Ovary (tissue), 9 donors: ENCODE results near the gene CGB1. TPM values are rescaled to one million over a fixed set of nuclear protein-coding genes. Genes with fewer than 3 reads are reported as not detected.
"Not testable (repeated sequence)": the region's sequence is repeated elsewhere in the genome, so short reads cannot be mapped to it uniquely, and the experiment has no call there.

Source experiments
- DNase-seq, 5 donors: peaks; one replicate each; pipeline ENCODE4 v3.0.0-alpha.2; 2019 to 2020
- H3K27ac ChIP-seq, 2 donors: fragments of 200-600 bp; one replicate each; pipeline versions ENCODE4 v1.5.1 to v1.8.0; 2019 to 2022
- H3K27me3 ChIP-seq: fragments of 200-600 bp; one replicate; pipeline ENCODE4 v1.8.0; 2022
- H3K36me3 ChIP-seq: fragments of 200-600 bp; sonication (generic); one replicate; pipeline ENCODE4 v1.5.1; 2019
- H3K4me1 ChIP-seq: one replicate; pipeline ENCODE4 v1.8.1; 2013; ENCODE audit warnings: mild to moderate bottlenecking, moderate library complexity; ENCODE audit not compliant: insufficient read depth
- H3K4me3 ChIP-seq: fragments of 200-600 bp; sonication (generic); one replicate; pipeline ENCODE4 v1.5.1; 2017
- H3K9me3 ChIP-seq, 2 donors: fragments of 200-600 bp in 1 of 2; sonication (generic) in 1 of 2; one replicate each; pipeline versions ENCODE4 v1.5.1 to v1.8.1; 2013 to 2019; ENCODE audit warnings: mild to moderate bottlenecking in 1 of 2, moderate library complexity in 1 of 2
- EP300 ChIP-seq: sonication (generic); formaldehyde crosslinking; IDR thresholded peaks from one replicate; pipeline ENCODE4 v1.6.1; 2017; ENCODE audit warnings: antibody characterized with exemption
- POLR2A ChIP-seq: fragments of 450-650 bp; IDR thresholded peaks from one replicate; pipeline ENCODE4 v1.6.1; 2017; ENCODE audit warnings: antibody characterized with exemption, mild to moderate bottlenecking, moderate library complexity
- WGBS, 3 donors: extraction: QIAGEN DNeasy Blood & Tissue Kit in 1 of 3; methylation state at CpG; one replicate each; pipeline versions ENCODE4 v1.1.5 to v1.1.7; 2013 to 2017; 5-methylcytosine and 5-hydroxymethylcytosine counted together
- intact Hi-C, 4 donors: fragments of 100-400 bp; cut with DNase I; formaldehyde crosslinking; loops; one replicate each; pipeline versions ENCODE4 v1.11.0 to v1.15.1; 2022 to 2023
- polyA plus RNA-seq, 2 donors: library from polyadenylated mRNA; stranded (reverse); fragments of 200-250 nt in 1 of 2; fragments of 350-450 nt in 1 of 2; fragmentation: Illumina TruSeq in 1 of 2; extraction: RNeasy Lipid Tissue Mini Kit (QIAGEN cat#74804) in 1 of 2; gene quantifications; one replicate each; pipeline ENCODE4 v1.2.3, GENCODE V29; 2013 to 2014
- total RNA-seq, 7 donors: library from RNA; depleted of rRNA in 2 of 7; stranded (reverse); fragments of >200 nt in 2 of 7; fragmentation: NEBNext Ultra II Directional in 3 of 7; extraction: Animal tissue kit (Norgen Biotek cat#: 25700) in 3 of 7; gene quantifications; one replicate each; pipeline versions ENCODE4 v1.1.0 to v1.2.4, GENCODE V29; 2016 to 2023
- TF ChIP-seq, protein P1 (sequence below), 3 donors: fragments of 450-650 bp in 2 of 3; fragments of 200-600 bp in 1 of 3; IDR thresholded peaks; one replicate each; pipeline versions ENCODE4 v1.5.1 to v1.8.0; 2016 to 2022; ENCODE audit warnings: antibody characterized with exemption in 3 of 3, mild to moderate bottlenecking in 1 of 3
- donor health status: DM: no; HTN: no; CAD: no; lungs with moderate emphysema.
- donor health status: DM: no; HTN: no; CAD: no.
- donor health status: Bipolar disorder and iron deficiency.
- donor health status: DM: yes; HTN: yes; CAD: no.
- donor health status: DM: no; HTN: no; CAD: no.
- donor health status: DM: yes; HTN: yes; CAD: no.

The CGB1 gene
- total and polyA plus RNA-seq, 9 donors = not detected

DNA sequence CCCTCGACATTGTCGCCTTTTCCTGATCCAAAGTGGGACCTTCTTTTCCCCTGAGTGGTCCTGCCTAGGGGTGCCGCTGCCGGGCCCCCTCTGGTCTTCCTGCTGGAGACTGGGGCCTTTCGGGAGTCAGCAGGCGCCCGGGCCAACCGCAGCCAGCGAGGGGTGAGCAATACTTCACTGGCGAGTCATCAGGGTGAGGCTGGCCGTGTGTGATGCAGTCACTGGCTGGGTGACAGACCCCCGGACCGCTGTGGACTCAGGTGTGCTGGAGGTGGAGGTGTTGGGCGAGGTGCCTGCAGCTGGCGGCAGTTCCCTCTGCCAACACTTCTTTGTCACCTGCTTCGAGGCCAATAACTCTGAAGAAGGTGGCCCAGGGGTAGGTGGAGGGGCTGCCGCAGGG is 5.5 kb upstream of the CGB1 start:
- WGBS, 3 donors = 75 to 80% (median 79%) methylated on average over 13 to 17 of the region's 17 CpGs
- TF ChIP-seq EP300 = no peak
- TF ChIP-seq, protein P1, sequence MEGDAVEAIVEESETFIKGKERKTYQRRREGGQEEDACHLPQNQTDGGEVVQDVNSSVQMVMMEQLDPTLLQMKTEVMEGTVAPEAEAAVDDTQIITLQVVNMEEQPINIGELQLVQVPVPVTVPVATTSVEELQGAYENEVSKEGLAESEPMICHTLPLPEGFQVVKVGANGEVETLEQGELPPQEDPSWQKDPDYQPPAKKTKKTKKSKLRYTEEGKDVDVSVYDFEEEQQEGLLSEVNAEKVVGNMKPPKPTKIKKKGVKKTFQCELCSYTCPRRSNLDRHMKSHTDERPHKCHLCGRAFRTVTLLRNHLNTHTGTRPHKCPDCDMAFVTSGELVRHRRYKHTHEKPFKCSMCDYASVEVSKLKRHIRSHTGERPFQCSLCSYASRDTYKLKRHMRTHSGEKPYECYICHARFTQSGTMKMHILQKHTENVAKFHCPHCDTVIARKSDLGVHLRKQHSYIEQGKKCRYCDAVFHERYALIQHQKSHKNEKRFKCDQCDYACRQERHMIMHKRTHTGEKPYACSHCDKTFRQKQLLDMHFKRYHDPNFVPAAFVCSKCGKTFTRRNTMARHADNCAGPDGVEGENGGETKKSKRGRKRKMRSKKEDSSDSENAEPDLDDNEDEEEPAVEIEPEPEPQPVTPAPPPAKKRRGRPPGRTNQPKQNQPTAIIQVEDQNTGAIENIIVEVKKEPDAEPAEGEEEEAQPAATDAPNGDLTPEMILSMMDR (IDR thresholded peaks at IDR 0.05) = no peak
- no peak for TF ChIP-seq POLR2A
- H3K9me3 ChIP-seq = no peaks in the 10 kb centered on the region

DNA sequence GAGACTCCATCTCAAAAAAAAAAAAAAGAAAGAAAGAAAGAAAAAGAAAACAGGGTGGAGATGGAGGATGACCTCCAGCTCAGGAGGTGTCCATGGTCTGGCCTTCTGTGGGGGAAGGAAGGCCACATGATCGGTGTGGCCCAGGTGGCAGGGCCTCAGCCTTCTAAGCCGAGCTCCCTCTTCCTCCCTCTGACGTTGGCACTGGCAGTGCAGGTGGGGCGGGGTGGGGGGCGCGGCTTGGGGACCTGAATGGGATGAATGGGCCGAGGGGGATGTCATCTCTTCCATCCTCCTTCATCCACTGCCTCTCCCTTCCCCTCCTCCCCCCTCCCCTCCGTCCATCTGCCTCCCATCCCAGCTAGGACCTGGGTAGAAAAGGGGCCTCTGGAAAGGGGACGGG is 3.0 kb upstream of the CGB1 start:
- 55 to 69% (median 66%) methylated on average over 9 of the region's 9 CpGs for WGBS, 3 donors
- DNase-seq, H3K4me3 ChIP-seq, H3K9me3 ChIP-seq, intact Hi-C loops, H3K27me3 ChIP-seq, H3K27ac ChIP-seq, H3K4me1 ChIP-seq, H3K36me3 ChIP-seq: not testable (repeated sequence)

More for the DNA sequence above, 5.5 kb upstream of the CGB1 start:
- Histone ChIP-seq H3K27me3 (no peaks in the 10 kb centered on the region), H3K4me3 (no peak overlapping the region), H3K4me1 (no peaks in the 10 kb centered on the region), H3K36me3 (no peaks in the 10 kb centered on the region), H3K27ac (no peak overlapping the region)
- intact Hi-C loops = no loop called here
- no peak for DNase-seq

DNA sequence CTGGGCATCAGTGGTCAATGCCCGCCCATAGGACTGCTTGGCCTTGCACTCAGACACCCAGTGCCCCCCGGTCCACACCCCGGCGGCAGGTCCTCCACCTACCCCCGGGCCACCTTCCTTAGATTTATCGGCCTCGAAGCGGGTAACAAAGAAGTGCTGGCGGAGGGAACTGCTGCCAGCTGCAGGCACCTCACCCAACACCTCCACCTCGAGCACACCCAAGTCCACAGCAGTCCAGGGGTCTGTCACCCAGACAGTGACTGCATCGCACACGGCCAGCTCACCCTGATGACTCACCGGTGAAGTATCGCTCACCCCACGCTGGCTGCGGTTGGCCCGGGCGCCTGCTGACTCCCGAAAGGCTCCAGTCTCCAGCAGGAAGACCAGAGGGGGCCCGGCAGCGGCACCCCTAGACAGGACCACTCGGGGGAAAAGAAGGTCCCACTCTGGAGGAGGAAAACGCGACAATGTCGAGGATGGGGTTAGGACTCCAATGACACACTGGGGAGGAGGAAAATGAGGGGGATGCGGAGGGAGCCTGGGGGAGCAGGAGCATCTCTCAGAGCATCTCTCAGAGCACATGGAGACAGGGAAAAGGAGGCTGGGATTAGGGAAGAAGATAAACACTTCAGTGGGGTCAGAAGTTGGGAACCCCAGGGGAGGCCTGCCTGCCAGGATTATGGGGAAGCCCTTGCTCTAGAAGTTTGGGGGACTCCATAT is 2.0 kb upstream of the CGB1 start:
- H3K27me3 ChIP-seq, H3K4me1 ChIP-seq, intact Hi-C loops, H3K4me3 ChIP-seq, DNase-seq, H3K27ac ChIP-seq, H3K36me3 ChIP-seq, H3K9me3 ChIP-seq: not testable (repeated sequence)
- WGBS, 3 donors = 83 to 89% (median 83%) methylated on average over 26 of the region's 26 CpGs

DNA sequence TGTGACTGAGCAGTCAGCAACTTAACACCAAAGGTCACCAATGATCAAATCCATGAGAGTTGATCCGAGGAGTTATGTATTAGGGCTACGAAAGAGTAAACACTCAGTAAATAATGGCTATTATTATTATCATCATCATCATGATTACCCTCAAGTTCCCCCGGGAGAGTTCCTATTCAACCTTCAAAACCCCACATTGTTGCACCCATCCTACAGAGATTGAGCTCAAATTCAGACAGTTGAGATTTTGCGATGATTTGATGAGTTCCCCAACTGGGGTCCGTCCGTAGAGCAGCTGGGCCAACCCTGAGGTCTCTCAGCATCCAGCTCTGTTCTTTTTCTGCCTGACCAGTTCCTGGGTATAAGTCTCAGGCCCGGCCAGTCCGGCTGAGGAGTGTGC is 1.4 kb upstream of the CGB1 start:
- H3K27me3 ChIP-seq, intact Hi-C loops, H3K4me3 ChIP-seq, H3K36me3 ChIP-seq, DNase-seq, H3K27ac ChIP-seq, H3K9me3 ChIP-seq, H3K4me1 ChIP-seq: not testable (repeated sequence)
- whole genome bisulfite sequencing, 3 donors = 85 to 88% (median 85%) methylated on average over 7 to 8 of the region's 8 CpGs

DNA sequence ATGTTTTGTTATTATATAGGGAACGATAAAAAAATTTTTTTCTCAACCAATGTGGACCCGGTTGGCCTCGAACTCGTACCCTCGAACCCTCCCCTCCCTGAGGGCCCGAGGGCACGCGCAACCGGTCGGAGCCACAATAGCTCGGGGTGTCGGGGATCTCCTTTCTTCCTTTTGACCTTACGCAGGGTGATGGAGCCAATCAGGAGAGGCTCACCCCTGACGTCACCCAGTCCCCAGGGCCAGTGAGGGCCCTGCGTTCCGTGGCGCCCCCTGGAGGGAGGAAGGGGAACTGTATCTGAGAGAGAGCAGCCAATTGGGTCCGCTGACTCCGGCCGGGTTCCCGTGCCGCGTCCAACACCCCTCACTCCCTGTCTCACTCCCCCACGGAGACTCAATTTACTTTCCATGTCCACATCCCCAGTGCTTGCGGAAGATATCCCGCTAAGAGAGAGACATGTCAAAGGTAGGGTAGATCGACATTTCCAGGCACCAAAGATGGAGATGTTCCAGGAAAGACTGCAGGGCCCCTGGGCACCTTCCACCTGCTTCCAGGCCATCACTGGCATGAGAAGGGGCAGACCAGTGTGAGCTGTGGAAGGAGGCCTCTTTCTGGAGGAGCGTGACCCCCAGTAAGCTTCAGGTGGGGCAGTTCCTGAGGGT is 4.9 kb downstream of the CGB1 start, which contains the start of gene CGB2:
Gene CGB2, plus strand, starts transcription at position 249 of the 660 bp plus-strand sequence. Its CDS starts 206 bp downstream, at position 455.
- intact Hi-C loops, H3K27me3 ChIP-seq, H3K27ac ChIP-seq, DNase-seq, H3K4me1 ChIP-seq, H3K36me3 ChIP-seq, H3K4me3 ChIP-seq, H3K9me3 ChIP-seq: not testable (repeated sequence)
- WGBS, 3 donors = 17 to 27% (median 18%) methylated on average over 28 of the region's 28 CpGs

DNA sequence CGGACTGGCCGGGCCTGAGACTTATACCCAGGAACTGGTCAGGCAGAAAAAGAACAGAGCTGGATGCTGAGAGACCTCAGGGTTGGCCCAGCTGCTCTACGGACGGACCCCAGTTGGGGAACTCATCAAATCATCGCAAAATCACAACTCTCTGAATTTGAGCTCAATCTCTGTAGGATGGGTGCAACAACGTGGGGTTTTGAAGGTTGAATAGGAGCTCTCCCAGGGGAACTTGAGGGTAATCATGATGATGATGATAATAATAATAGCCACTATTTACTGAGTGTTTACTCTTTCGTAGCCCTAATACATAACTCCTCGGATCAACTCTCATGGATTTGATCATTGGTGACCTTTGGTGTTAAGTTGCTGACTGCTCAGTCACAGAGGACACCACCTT is 6.4 kb downstream of the CGB1 start:
- H3K9me3 ChIP-seq, H3K27ac ChIP-seq, intact Hi-C loops, H3K27me3 ChIP-seq, DNase-seq, H3K36me3 ChIP-seq, H3K4me1 ChIP-seq, H3K4me3 ChIP-seq: not testable (repeated sequence)
- 88 to 92% (median 91%) methylated on average over 3 to 6 of the region's 8 CpGs for WGBS, 3 donors

DNA sequence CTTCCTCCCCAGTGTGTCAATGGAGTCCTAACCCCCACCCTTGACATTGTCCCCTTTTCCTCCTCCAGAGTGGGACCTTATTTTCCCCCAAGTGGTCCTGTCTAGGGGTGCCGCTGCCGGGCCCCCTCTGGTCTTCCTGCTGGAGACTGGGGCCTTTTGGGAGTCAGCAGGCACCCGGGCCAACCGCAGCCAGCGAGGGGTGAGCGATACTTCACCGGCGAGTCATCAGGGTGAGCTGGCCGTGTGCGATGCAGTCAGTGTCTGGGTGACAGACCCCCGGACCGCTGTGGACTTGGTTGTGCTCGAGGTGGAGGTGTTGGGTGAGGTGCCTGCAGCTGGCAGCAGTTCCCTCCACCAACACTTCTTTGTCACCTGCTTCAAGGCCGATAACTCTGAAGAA is 6.9 kb downstream of the CGB1 start:
- WGBS, 3 donors = 81 to 84% (median 81%) methylated on average over 14 of the region's 14 CpGs
- H3K9me3 ChIP-seq, intact Hi-C loops, H3K27ac ChIP-seq, H3K27me3 ChIP-seq, H3K4me3 ChIP-seq, H3K4me1 ChIP-seq, H3K36me3 ChIP-seq, DNase-seq: not testable (repeated sequence)

DNA sequence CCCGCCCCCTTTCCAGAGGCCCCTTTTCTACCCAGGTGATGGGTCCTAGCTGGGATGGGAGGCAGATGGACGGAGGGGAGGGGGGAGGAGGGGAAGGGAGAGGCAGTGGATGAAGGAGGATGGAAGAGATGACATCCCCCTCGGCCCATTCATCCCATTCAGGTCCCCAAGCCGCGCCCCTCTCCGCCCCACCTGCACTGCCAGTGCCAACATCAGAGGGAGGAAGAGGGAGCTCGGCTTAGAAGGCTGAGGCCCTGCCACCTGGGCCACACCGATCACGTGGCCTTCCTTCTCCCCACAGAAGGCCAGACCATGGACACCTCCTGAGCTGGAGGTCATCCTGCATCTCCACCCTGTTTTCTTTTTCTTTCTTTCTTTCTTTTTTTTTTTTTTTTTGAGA is 8.0 kb downstream of the CGB1 start:
- DNase-seq, H3K36me3 ChIP-seq, intact Hi-C loops, H3K27me3 ChIP-seq, H3K4me3 ChIP-seq, H3K27ac ChIP-seq, H3K4me1 ChIP-seq, H3K9me3 ChIP-seq: not testable (repeated sequence)
- WGBS, 3 donors = 74 to 80% (median 75%) methylated on average over 5 to 9 of the region's 9 CpGs

DNA sequence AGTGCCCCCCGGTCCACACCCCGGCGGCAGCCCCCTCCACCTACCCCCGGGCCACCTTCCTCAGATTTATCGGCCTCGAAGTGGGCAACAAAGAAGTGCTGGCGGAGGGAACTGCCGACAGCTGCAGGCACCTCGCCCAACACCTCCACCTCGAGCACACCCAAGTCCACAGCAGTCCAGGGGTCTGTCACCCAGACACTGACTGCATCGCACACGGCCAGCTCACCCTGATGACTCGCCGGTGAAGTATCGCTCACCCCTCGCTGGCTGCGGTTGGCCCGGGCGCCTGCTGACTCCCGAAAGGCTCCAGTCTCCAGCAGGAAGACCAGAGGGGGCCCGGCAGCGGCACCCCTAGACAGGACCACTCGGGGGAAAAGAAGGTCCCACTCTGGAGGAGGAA is 11.1 kb downstream of the CGB1 start:
- 75 to 79% (median 77%) methylated on average over 18 to 23 of the region's 23 CpGs for WGBS, 3 donors
- intact Hi-C loops = not testable (repeated sequence)

DNA sequence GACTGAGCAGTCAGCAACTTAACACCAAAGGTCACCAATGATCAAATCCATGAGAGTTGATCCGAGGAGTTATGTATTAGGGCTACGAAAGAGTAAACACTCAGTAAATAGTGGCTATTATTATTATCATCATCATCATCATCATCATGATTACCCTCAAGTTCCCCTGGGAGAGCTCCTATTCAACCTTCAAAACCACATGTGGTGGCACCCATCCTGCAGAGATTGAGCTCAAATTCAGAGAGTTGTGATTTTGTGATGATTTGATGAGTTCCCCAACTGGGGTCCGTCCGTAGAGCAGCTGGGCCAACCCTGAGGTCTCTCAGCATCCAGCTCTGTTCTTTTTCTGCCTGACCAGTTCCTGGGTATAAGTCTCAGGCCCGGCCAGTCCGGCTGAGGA is 11.6 kb downstream of the CGB1 start:
- H3K9me3 ChIP-seq, H3K36me3 ChIP-seq, DNase-seq, H3K4me1 ChIP-seq, intact Hi-C loops, H3K4me3 ChIP-seq, H3K27ac ChIP-seq, H3K27me3 ChIP-seq: not testable (repeated sequence)
- 80 to 86% (median 84%) methylated on average over 4 to 6 of the region's 6 CpGs for WGBS, 3 donors

More for the DNA sequence above, 11.1 kb downstream of the CGB1 start:
- H3K27me3 ChIP-seq, H3K4me3 ChIP-seq, H3K4me1 ChIP-seq, H3K9me3 ChIP-seq, H3K27ac ChIP-seq, DNase-seq, H3K36me3 ChIP-seq: not testable (repeated sequence)

DNA sequence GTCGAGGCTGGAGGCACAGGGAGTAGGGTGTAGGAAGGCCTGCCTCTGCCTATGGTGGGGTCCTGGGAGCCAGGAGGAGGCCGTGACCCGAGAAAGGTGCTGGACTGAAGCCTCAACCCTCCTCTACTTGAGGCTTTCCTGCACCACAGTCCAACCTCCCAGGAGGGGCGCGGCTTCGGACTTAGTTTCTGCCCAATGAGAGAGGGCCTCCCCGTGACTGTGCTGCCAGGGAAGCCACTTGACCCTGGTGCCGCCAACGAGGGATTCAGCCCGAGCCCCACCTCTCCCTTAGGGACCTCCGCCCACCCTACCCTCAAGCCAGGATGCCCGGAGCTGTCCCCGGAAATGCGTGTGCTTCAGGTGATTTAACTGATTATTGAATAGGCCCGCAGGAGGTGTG is 12.5 kb downstream of the CGB1 start, which contains the start of gene CGB3:
Gene CGB3, minus strand, starts transcription at position 101 of the 400 bp plus-strand sequence. CDS start 362 bp downstream, outside the sequence.
- DNase-seq, H3K4me3 ChIP-seq, H3K36me3 ChIP-seq, intact Hi-C loops, H3K27ac ChIP-seq, H3K4me1 ChIP-seq, H3K27me3 ChIP-seq, H3K9me3 ChIP-seq: not testable (repeated sequence)
- 63 to 79% (median 67%) methylated on average over 7 to 12 of the region's 15 CpGs for WGBS, 3 donors
